Fibroblast of mammary gland (primary cell): ENCODE results near the gene SCAMP3.

Source experiments
- DNase-seq: peaks from one replicate; pipeline ENCODE4 v3.0.0-alpha.2; 2010; ENCODE audit warnings: low read depth
- H3K4me3 ChIP-seq: 2 replicates; pipeline ENCODE4 v1.5.1; 2011; ENCODE audit warnings: low read depth, mild to moderate bottlenecking, low read length, moderate library complexity; ENCODE audit not compliant: control insufficient read depth
- CTCF ChIP-seq: conservative IDR thresholded peaks from 2 replicates; pipeline ENCODE4 v1.5.1; 2011; ENCODE audit warnings: low read depth, low read length, inconsistent platforms; ENCODE audit not compliant: control insufficient read depth, insufficient read depth

Gene SCAMP3

GRCh38 chr1:155277070-155277901 is 15.1 kb upstream of the SCAMP3 start, which contains the start of gene HCN3:
HCN3 (plus strand) TSS chr1:155277463; CDS start chr1:155277591, 128 bp downstream.
- peak within 1 kb of the TSS; percentile 58 for H3K4me3 ChIP-seq
- DNase-seq: peak; percentile 94
- TF ChIP-seq CTCF: peak; percentile 12

GRCh38 chr1:155273343-155274245 is 11.4 kb upstream of the SCAMP3 start, which contains the start of gene CLK2:
CLK2 (minus strand) TSS chr1:155273504; CDS start chr1:155270977, 2,527 bp downstream.
- peak; percentile 91 for DNase-seq
- TF ChIP-seq CTCF: no peak
- H3K4me3 ChIP-seq: peak within 1 kb of the TSS; percentile 92

GRCh38 chr1:155272466-155273342 is 10.5 kb upstream of the SCAMP3 start:
- peak; percentile 76 for DNase-seq
- no peak for TF ChIP-seq CTCF
- H3K4me3 ChIP-seq: peak overlapping the region; percentile 92

GRCh38 chr1:155269381-155269780 is 7.2 kb upstream of the SCAMP3 start:
- no peak for DNase-seq

GRCh38 chr1:155268630-155269029 is 6.5 kb upstream of the SCAMP3 start:
- no peak for TF ChIP-seq CTCF
- H3K4me3 ChIP-seq: no peak overlapping the region
- DNase-seq: no peak

More at GRCh38 chr1:155269381-155269780, 7.2 kb upstream of the SCAMP3 start:
- no peak overlapping the region for H3K4me3 ChIP-seq
- no peak for TF ChIP-seq CTCF

- no peak overlapping the region for H3K4me3 ChIP-seq
- DNase-seq: no peak
- TF ChIP-seq CTCF: no peak
These were observed 5.2 kb upstream of the SCAMP3 start for GRCh38 chr1:155267373-155267772.
